Measurements from ENCODE around the gene RAB31.

The RAB31 gene

GRCh38 chr18:9706081-9706935 lies 1.8 kb upstream of the RAB31 start:
- TF ChIP-seq, protein P1, sequence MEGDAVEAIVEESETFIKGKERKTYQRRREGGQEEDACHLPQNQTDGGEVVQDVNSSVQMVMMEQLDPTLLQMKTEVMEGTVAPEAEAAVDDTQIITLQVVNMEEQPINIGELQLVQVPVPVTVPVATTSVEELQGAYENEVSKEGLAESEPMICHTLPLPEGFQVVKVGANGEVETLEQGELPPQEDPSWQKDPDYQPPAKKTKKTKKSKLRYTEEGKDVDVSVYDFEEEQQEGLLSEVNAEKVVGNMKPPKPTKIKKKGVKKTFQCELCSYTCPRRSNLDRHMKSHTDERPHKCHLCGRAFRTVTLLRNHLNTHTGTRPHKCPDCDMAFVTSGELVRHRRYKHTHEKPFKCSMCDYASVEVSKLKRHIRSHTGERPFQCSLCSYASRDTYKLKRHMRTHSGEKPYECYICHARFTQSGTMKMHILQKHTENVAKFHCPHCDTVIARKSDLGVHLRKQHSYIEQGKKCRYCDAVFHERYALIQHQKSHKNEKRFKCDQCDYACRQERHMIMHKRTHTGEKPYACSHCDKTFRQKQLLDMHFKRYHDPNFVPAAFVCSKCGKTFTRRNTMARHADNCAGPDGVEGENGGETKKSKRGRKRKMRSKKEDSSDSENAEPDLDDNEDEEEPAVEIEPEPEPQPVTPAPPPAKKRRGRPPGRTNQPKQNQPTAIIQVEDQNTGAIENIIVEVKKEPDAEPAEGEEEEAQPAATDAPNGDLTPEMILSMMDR (IDR thresholded peaks at IDR 0.05; ENCODE audit: borderline replicate concordance, control extremely low read depth, extremely low read depth, insufficient read depth, missing control alignments) = no peak
- in situ Hi-C loops (cut with MboI; ENCODE audit: low sequenced_read_pairs, unreplicated experiment) = loop anchor here (25.0 kb wide), 1 partner anchor 231 kb away; no protein-coding TSS in a partner anchor
- DNase-seq (ENCODE audit: low spot score) = no peak

DNA sequence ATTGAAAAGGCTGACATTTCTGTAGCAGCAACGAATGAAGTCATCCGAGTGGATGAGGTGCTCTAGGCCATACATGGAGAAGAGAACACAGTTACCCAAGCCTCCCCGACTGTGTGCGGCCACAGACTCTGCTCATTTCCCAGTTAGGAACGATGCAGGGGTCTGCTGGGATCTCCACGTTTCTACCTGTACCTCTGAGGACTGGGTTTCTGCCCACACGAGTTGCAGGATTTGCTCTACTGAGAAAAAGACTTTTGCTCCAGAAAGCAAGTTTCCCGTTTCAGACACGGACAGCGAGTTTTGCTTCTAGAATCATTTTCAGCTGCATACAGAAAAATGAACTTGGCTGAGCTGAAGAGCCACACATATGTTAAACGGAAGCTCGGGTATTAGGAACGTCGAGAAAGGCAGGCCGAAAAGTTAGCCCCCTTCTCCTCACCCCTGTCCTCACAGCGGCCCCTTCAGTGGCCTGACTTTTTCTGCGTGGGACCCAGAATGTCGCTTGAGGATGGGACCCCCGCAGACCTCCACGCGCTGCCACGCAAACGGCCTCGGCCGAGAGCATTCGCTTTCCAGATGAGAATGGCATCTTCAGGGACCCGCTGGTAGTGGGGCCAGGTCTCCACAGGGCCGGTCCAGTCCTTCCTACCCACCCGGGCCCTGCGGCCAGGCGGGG lies 582 bp upstream of the RAB31 start:
- in situ Hi-C loops (cut with MboI; ENCODE audit: low sequenced_read_pairs, unreplicated experiment) = loop anchor here (25.0 kb wide), 1 partner anchor 230 kb away; no protein-coding TSS in a partner anchor
- no peak for DNase-seq (ENCODE audit: low spot score)
- TF ChIP-seq, protein P1 (IDR thresholded peaks at IDR 0.05; ENCODE audit: borderline replicate concordance, control extremely low read depth, extremely low read depth, insufficient read depth, missing control alignments) = no peak

- in situ Hi-C loops (cut with MboI; ENCODE audit: low sequenced_read_pairs, unreplicated experiment) = loop anchor here (25.0 kb wide), 1 partner anchor 229 kb away; no protein-coding TSS in a partner anchor
- TF ChIP-seq, protein P1 (IDR thresholded peaks at IDR 0.05; ENCODE audit: borderline replicate concordance, control extremely low read depth, extremely low read depth, insufficient read depth, missing control alignments) = no peak
- DNase-seq (ENCODE audit: low spot score) = peak; percentile 53
Observed at GRCh38 chr18:9708434-9709303, 568 bp downstream of the RAB31 start.

DNA sequence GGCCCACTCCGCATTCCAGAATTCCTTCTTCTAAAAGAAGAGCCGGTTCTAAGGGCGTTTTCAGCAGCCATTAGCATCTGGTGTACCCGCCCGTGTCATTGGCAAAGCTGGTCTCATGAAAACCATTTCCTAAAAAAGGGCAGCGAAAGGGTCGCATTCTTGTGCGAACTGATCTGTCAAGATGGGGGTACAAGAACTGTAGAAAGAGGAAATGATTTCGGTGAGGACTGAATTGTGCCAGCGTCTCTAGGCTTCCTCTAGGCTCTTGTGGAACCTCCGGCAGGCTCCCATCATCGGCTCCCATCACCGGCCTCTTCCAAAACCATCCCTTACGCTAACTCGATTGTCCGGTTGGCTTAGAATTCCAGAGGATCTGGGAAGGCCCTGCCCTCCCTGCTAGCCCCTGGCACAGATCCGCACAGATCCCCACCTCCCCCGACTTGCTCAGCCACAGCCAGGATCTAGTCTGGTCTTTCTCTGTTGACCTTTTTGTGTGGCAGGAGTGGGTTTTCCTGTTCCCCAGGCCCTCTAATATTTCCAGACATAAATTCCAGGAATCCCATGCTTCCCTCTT lies 1.3 kb downstream of the RAB31 start:
- DNase-seq (ENCODE audit: low spot score) = no peak
- in situ Hi-C loops (cut with MboI; ENCODE audit: low sequenced_read_pairs, unreplicated experiment) = loop anchor here (25.0 kb wide), 1 partner anchor 228 kb away; no protein-coding TSS in a partner anchor
- TF ChIP-seq, protein P1 (IDR thresholded peaks at IDR 0.05; ENCODE audit: borderline replicate concordance, control extremely low read depth, extremely low read depth, insufficient read depth, missing control alignments) = no peak

GRCh38 chr18:9710037-9710436 lies 1.9 kb downstream of the RAB31 start:
- DNase-seq (ENCODE audit: low spot score) = no peak
- TF ChIP-seq, protein P1 (IDR thresholded peaks at IDR 0.05; ENCODE audit: borderline replicate concordance, control extremely low read depth, extremely low read depth, insufficient read depth, missing control alignments) = no peak
- in situ Hi-C loops (cut with MboI; ENCODE audit: low sequenced_read_pairs, unreplicated experiment) = loop anchor here (25.0 kb wide), 1 partner anchor 227 kb away; no protein-coding TSS in a partner anchor
